Amniotic epithelial cell (primary cell): ENCODE results near the gene CELA2A.
"Not testable (repeated sequence)": the region's sequence is repeated elsewhere in the genome, so short reads cannot be mapped to it uniquely, and the experiment has no call there.

ENCODE experiments used
- DNase-seq: peaks from one replicate; pipeline ENCODE4 v3.0.0-alpha.2; 2010; ENCODE audit warnings: low read depth

CELA2A gene

DNA sequence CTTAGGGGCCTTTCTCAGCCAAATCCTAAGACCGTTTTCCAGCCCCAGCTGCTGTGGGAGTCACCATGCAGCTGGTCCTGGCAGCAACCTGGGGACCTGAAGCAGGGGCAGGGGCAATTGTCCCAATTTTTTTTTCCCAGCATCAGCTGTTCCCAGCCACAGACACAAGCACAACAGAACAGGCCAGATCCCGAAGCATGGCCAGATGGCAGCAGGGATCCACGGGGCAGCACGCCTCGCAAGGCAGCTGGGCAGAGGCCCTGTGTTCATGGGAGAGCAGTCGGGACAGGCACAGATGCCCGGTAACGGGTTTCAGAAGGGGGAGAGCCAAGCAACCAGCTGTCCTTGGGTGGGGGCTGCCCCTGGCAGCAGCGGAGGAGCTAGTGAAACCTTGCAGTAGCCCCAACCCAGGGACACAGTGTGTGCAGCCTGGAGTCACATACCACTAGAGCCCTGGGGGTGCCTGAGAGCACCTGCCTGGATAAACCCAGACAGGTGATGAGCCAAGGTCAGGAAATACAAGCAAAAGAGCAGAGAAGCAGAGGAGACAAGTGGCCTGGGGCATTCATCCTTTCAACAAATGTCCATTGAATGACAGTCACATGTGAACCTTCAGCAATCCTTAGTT, 13.4 kb downstream of the CELA2A start:
- DNase-seq = not testable (repeated sequence)

DNA sequence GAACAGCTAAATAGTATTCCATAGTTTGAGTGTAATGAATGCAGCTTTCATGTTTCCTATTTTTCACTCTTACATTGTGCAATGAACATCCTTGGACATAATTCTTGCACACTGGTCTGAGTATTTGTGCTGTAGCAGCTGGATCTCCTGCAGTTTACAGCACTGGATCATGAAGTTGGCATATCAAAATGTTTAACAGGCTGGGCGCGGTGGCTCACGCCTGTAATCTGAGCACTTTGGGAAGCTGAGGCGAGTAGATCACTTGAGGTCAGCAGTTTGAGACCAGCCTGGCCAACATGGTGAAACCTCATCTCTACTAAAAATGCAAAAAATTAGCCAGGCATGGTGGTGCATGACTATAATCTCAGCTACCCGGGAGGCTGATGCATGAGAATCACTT, 14.5 kb downstream of the CELA2A start:
- DNase-seq = not testable (repeated sequence)

DNA sequence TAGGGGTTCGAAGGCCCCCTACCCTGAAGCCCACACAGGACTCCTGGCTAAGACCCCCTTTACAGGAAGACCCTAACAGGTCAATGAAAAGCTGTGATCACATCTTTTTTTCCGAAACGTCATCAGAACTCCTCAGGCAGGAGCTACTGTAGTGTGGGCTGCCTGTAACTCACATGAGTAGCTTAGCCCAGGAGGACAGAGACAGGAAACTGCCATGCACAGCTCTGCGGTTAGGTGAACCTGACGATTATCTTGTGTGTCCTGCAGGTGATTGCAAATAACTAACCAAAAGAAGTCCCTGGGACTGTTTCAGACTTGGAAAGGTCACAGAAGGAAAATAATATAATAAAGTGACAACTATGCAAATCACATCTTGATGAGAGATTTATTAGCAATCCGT, 15.2 kb downstream of the CELA2A start:
- DNase-seq = not testable (repeated sequence)

DNA sequence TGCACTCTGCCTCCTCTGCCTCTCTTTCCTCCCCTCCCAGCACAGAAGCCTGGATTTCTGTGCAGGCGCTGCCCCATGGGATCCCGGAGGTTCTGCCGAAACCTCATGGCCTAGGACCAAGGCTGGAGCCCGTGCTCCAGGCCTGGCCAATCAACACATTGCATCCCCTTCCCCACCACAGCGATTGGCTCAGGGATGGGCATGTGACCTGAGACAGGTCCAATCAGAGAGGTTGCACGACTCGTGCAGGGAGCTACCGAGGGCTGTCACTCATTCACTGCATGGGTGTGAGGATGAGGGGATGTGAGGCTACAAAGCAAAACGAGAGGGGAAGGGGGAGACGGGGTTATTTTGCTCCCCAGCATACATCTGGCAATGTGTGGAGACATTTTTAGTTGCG, 16.1 kb downstream of the CELA2A start:
- DNase-seq = no peak

DNA sequence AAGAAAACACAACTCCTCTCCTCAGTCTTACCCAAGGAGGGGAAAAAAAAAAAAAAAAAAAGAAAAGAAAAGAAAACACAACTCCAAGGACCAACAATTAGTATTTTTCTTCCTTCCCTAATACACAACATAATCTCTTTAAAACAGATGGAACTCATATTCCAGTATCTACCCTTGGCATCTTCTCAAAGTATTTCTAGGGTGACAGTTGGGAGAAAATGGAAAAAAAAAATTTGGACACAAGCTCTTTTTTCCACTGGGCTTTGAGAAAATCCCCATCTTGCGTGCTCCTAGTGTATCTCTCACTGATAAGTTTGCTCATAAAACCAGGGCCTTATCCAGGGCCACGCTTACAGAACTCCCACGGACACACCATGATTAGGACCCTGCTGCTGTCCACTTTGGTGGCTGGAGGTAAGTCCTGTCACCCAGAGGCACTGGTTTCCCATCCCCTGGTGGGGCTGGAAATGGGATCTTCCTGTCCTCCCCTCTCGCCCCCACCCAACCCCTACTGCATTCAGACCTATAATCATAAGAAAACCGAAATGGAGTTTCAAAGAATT, 19.3 kb downstream of the CELA2A start, which contains the start of gene CELA2B:
TSS of gene CELA2B (plus strand) at position 353 of the 563 bp plus-strand sequence. CDS start at position 375, 22 bp downstream.
- DNase-seq = no peak

DNA sequence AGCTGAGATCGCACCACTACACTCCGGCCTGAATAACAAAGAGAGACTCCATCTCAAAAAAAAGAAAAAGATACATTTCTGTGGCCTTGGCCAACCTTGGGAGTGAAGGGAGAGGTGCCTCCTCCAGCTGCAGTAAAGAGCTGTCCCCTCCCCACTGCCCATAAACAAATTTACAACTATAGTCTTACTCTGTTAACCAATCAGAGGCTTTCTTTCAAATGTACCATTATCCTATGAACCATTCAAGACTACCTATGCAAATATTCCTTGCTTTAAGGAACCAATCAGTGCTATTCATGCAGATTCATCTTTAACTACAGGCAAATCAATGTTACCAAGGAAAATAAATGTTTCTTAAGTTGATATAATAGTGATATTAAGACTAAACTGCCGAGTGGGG, 20.4 kb downstream of the CELA2A start:
- no peak for DNase-seq

DNA sequence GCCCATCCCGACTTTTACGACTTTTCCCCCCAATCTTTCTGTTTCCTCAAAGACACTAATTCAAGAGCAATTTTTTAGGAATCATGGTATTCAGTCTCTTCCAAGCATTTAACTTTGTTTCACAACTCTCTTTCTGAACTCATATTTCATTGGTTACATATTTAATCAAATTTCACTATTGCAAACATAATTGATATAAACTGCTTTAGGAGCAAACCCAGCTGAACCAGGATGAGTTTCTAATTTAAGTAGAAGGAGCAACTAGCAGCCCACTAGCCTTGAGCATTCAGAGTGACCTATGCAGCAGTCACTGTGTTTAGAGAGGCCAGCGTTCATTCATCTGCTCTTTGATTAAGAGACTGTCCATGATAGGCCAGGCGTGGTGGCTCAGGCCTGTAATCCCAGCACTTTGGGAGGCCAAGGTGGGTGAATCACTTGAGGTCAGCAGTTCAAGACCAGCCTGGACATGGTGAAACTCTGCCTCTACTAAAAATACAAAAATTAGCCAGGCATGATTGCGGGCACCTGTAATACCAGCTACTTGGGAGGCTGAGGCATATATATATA, 21.2 kb downstream of the CELA2A start:
- DNase-seq = peak; percentile 34

DNA sequence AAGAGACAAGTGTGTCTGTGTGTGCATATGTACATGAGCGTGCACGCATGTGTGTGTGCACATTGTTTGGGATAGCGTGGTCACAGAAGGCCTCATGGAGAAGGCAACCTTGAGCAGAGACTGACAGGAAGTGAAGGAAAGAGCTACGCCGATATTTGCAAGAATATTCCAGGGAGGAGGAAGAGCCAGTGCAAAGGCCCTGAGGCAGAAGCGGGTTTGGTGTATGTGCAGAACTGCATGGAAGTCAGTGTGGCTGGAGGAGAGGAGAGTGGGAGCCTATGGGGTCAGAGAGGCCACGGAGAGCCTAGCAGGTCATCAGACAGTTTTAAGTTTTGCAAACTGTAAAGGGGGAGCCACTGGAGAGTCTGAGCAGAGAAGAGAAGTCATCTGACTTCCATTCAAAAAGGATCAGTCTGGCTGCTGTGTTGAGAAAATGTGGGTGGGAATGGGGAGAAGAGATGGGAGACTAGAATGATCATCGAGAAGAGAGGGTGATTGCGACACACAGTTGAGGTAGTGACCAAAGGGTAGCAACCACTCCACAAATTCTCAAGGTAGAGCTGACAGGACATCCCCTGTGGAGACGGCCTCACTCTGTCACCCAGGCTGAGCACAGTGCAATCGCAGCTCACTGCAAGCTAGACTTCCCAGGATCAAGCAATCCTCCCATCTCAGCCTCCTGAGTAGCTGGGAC, 23.3 kb downstream of the CELA2A start:
- no peak for DNase-seq

DNA sequence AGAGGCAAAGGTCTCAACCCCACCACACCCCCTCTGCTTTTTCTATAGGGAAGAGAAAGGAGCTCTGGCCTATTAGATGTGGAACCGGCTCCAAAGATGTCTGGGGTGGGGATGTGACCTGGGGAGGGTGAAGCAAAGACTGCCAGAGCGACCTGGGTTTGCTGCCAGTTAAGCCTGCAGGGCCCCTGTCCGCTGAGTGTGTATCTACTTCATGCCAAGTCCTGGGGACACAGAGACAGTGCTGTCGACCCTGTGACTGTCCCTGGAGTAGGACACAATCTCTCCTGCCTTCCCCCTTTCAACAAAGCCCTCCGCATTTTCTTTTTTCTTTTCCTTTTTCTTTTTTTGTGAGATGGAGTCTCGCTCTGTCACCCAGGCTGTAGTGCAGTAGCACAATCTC, 25.9 kb downstream of the CELA2A start:
- not testable (repeated sequence) for DNase-seq

DNA sequence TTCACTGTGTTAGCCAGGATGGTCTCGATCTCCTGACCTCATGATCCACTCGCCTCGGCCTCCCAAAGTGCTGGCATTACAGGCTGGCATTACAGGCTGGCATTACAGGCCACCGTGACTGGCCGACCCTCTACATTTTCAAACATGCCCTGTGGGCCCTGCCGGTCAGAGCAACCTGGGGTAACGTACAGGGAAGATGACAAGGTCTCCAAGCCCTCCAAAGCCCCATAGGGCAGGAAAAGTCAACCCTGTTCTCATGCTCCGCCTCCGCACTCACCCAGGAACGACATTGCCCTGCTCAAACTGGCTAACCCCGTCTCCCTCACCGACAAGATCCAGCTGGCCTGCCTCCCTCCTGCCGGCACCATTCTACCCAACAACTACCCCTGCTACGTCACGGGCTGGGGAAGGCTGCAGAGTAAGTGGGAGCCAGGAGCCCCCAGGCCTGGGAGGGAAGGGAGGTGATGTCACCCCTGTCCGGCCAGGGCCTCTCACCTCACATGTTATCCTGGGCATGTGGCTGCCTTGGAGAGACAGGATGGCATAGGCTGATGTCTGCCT, 26.5 kb downstream of the CELA2A start:
- not testable (repeated sequence) for DNase-seq

DNA sequence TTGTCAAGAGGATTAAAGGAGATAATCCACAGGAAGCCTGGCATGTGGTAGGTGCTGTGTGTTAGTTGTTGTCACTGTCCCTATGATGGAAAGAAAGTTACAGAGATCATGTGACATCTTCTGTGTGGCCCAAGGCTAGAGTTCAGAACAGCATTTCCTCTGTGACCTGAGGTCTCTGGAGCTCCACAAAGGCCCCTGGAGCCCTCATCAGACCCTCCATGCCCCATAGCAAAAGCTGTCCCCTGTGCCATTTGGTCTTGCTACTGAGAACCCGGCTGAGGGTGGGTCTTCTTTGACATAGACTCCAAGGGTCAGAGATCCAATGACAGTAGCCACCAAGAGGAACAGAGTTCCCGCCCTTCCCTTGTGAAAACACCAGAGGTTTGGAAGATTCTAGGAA, 27.4 kb downstream of the CELA2A start:
- DNase-seq = no peak

DNA sequence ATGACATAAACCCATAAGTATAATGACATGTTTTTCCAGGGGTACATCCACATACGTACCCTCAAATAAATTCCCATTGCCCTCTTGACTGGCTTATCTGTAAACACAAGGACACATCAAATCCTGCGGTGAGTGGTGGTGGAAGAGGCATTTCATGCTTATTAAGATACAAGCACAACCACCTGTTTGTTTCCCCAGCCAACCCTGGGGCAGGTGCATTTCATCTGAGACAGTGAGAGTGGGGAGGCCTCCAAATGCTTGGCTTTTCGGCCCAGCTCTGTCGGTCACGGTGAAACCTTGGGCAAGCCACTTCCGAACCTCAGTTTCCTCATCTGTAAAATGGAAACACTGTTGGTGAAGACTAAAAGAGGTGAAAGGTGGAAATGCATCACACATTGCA, 27.9 kb downstream of the CELA2A start:
- DNase-seq = not testable (repeated sequence)

DNA sequence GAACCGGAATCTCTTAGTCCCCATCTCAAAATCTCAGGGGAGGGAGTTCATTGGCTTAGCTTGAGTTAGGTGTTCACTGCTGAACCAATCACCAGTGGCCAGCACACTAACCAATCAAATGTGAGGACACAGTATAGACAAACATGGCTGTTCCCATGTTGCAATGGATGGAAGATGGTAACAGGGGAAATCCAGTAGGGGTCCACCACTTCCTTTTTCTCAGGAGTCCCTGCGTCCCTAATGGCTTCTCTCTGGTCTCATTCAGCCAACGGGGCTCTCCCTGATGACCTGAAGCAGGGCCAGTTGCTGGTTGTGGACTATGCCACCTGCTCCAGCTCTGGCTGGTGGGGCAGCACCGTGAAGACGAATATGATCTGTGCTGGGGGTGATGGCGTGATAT, 29.1 kb downstream of the CELA2A start:
- no peak for DNase-seq

DNA sequence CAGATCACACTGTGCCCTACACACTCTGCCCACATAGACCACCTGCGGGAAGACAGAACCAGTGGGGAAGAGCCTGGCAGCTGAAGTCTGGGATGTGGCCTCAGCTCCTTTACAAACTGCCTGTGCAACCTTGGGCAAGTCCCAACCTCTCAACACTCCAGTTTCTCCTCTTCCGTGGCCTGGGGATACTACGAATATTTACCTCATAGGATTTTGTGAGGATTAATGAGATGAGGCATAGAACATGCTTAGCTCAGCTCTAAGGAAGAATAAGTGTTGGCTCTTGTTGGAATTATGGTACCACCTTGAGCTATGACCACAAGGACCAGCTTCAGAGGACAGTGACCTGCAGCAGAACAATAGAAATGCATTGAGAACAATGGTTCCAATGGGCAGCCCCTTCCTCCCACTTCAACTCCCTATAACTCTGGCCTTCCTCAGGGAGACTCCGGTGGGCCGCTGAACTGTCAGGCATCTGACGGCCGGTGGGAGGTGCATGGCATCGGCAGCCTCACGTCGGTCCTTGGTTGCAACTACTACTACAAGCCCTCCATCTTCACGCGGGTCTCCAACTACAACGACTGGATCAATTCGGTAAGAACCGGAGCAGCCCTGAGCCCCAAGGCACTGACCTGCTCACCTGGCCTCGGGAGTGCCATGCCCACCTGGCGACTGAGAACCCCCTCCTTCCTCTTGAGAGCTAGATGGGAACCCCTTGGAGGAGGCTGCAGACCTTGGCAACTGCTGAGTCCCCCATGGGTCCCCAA, 30.5 kb downstream of the CELA2A start:
- DNase-seq = not testable (repeated sequence)

DNA sequence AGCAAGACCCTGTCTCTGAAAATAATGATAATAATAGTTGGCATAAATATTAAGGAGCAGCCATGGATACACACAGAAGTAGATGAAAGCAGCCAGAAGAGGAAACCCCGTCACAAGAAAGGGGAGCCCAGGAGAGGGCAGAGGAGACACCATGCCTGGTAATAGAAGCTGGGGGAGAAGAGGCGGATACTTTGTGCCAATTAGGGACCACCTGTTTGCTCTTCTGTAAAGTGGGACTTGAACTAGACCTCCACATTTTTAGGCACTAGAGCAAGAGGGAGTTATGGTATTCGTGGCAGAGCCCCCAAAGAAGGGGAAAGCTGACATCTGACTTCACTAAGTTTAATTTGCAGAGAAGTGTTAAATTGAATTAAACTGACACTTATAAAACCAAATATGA, 31.8 kb downstream of the CELA2A start:
- DNase-seq = no peak

DNA sequence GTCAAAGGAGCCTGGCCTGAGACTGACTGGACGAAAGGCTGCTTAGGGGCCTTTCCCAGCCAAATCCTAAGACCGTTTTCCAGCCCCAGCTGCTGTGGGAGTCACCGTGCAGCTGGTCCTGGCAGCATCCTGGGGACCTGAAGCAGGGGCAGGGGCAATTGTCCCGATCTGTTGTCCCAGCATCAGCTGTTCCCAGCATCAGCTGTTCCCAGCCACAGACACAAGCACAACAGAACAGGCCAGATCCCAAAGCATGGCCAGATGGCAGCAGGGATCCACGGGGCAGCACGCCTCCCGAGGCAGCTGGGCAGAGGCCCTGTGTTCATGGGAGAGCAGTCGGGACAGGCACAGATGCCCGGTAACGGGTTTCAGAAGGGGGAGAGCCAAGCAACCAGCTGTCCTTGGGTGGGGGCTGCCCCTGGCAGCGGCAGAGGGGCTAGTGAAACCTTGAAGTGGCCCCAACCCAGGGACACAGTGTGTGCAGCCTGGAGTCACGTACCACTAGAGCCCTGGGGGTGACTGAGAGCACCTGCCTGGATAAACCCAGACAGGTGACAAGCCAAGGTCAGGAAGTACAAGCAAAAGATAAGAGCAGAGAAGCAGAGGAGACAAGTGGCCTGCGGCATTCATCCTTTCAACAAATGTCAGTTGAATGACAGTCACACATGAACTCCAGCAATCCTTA, 32.7 kb downstream of the CELA2A start:
- DNase-seq = no peak

DNA sequence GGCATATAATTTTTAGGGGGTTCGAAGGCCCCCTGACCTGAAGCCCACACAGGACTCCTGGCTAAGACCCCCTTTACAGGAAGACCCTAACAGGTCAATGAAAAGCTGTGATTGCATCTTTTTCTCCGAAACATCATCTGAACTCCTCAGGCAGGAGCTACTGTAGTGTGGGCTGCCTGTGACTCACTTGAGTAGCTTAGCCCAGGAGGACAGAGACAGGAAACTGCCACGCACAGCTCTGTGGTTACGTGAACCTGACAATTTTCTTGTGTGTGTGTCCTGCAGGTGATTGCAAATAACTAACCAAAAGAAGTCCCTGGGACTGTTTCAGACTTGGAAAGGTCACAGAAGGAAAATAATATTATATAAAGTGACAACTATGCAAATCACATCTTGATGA, 34.5 kb downstream of the CELA2A start:
- peak; percentile 32 for DNase-seq

DNA sequence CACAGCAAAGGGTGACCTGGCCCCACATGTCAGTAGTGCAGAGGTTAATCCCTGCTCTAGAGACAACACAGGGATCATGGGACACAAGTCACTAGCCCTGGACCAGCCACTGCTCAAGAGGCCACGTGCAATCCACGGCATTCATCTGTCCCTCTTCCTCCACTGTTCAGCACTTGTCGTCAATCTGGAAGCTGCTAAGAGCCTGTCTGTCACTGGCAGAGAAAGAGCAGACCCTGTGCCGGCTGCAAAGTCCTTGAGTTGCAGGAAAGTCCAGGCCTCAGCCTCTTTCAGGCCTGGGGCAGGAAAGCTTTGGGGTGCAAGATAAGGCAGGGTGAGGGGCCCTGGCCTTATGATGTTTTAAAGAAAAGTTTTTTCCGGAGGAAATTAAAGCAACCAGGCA, 36.1 kb downstream of the CELA2A start:
- DNase-seq = no peak

DNA sequence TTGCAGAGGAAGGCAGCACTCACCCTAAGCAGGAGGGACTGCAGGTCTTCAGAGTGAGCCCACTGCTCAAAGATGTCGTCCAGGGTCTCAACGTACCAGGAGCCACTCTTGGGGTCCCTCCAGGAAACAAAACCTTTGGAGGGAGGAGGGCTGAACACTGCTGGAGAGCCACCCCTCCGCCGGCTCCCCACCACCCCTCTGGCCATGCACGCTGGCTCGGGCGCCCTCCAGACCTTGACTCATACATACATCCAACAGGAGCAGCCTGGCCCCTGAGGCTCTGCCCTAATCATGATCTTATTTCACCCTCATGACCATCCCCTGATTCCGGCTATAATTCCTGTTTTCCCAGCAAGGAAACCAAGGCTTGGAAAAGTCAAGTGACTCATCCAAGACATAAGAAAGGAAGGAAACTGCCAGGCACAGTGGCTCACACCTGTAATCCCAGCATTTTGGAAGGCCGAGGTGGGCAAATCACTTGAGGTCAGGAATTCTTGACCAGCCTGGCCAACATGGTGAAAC, 37.4 kb downstream of the CELA2A start:
- DNase-seq = no peak

DNA sequence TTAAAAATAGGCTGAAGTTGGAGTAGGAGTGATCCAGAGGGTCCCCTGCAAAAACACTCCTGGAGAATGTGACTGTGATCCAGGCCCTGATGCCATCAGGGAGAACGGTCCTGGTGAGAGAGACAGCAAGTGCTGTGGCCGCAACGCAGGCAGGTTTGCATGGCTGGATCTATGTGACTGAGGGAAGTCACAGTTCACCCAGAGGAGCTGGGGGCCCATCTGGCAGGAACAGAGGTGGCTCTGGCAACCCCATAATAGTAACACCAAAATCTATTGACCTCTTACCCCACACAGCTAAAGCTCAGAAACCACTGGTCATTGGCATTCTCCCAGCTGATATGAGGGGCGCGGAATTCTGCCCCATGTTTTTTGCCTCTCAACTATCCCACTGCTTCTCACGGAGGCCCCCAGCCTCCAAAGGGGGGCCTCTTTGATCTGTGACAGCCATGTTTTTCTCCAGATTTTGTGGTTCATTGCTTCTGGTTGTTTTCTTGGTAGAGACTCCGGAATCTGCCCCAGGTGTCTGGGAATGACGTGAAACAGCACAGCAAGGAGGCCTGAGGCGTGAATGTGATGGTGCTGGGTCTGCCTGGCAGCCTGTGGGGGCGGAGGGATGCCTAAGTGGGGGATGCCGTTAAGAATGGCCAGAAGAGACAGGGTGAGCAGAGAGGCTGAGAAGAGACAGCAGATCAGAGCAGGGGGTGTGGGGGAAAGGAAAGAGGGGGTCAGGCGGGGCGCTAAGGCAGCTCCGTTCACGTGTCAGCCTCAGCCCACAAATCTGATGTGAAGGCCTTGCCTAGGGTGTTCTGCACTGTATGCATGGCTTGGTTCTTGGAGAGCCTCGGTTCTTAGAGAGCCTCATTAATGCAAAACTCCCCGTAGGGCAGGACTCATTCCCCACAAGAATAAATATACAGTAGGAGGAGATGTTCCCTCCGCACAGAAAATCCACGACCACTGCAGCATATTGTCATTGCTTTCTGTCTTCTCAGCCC, 43.9 kb downstream of the CELA2A start:
- DNase-seq = peak; percentile 32
